Gastrocnemius medialis (tissue), 4 donors: ENCODE results near the gene NLRP6. TPM values are rescaled to one million over a fixed set of nuclear protein-coding genes. Genes with fewer than 3 reads are reported as not detected.

ENCODE experiments used
- ATAC-seq, 2 donors: fragments of 150-250 bp; one replicate each; pipeline ENCODE4 v1.9.1; 2016
- DNase-seq, 2 donors: peaks; one replicate each; pipeline ENCODE4 v3.0.0-alpha.2; 2019
- H3K27ac ChIP-seq, 4 donors: fragments of 200-600 bp; sonication (generic); 1 replicate in 1 of 4; 2 replicates in 3 of 4; pipeline ENCODE4 v1.5.1; 2016 to 2018; ENCODE audit warnings: mild to moderate bottlenecking in 2 of 4, moderate library complexity in 1 of 4
- H3K27me3 ChIP-seq, 3 donors: fragments of 200-600 bp; sonication (generic) in 2 of 3; 1 replicate in 1 of 3; 2 replicates in 2 of 3; pipeline versions ENCODE4 v1.5.1 to v1.6.0; 2016 to 2019; ENCODE audit warnings: mild to moderate bottlenecking in 1 of 3, moderate library complexity in 1 of 3
- H3K36me3 ChIP-seq, 2 donors: fragments of 200-600 bp; sonication (generic) in 1 of 2; one replicate each; pipeline ENCODE4 v1.5.1; 2017 to 2018
- H3K4me1 ChIP-seq, 2 donors: fragments of 200-600 bp; sonication (generic) in 1 of 2; one replicate each; pipeline ENCODE4 v1.5.1; 2016 to 2017; ENCODE audit warnings: mild to moderate bottlenecking in 2 of 2
- H3K4me3 ChIP-seq, 4 donors: fragments of 200-600 bp; sonication (generic) in 3 of 4; 1 replicate in 1 of 4; 2 replicates in 3 of 4; pipeline ENCODE4 v1.5.1; 2016 to 2019; ENCODE audit warnings: mild to moderate bottlenecking in 2 of 4
- H3K9me3 ChIP-seq, 3 donors: fragments of 200-600 bp; sonication (generic) in 2 of 3; 1 replicate in 1 of 3; 2 replicates in 2 of 3; pipeline ENCODE4 v1.5.1; 2016 to 2019
- POLR2A ChIP-seq, 2 donors: fragments of 450-650 bp; IDR thresholded peaks; one replicate each; pipeline ENCODE4 v1.6.1; 2017; ENCODE audit warnings: antibody characterized with exemption in 2 of 2, mild to moderate bottlenecking in 2 of 2, moderate library complexity in 2 of 2
- in situ Hi-C, 4 donors: fragments of 200-750 bp; cut with MboI; loops; one replicate each; pipeline versions ENCODE4 v1.15.0 to v1.8.0; 2017; ENCODE audit warnings: low sequenced_read_pairs in 4 of 4
- intact Hi-C: fragments of 100-400 bp; cut with DNase I; formaldehyde crosslinking; loops from one replicate; pipeline ENCODE4 v1.15.1; 2023; ENCODE audit warnings: low total_unique reads
- total RNA-seq, 4 donors: library from RNA; depleted of rRNA; stranded (reverse); fragments of >200 nt; gene quantifications; one replicate each; pipeline versions ENCODE4 v1.1.0 to v1.2.3, GENCODE V29; 2016
- TF ChIP-seq, protein P1 (sequence below), 5 experiments: fragments of 450-650 bp in 3 of 5; fragments of 200-600 bp in 2 of 5; sonication (generic) in 2 of 5; IDR thresholded peaks in 4 of 5; conservative IDR thresholded peaks in 1 of 5; 1 replicate in 4 of 5; 2 replicates in 1 of 5; pipeline ENCODE4 v1.5.1; 2016 to 2019; ENCODE audit warnings: antibody characterized with exemption in 5 of 5, mild to moderate bottlenecking in 3 of 5, moderate library complexity in 3 of 5

Gene NLRP6
- total RNA-seq, 4 donors from 2014 or later, result 0.09 TPM; not detected in 3

DNA sequence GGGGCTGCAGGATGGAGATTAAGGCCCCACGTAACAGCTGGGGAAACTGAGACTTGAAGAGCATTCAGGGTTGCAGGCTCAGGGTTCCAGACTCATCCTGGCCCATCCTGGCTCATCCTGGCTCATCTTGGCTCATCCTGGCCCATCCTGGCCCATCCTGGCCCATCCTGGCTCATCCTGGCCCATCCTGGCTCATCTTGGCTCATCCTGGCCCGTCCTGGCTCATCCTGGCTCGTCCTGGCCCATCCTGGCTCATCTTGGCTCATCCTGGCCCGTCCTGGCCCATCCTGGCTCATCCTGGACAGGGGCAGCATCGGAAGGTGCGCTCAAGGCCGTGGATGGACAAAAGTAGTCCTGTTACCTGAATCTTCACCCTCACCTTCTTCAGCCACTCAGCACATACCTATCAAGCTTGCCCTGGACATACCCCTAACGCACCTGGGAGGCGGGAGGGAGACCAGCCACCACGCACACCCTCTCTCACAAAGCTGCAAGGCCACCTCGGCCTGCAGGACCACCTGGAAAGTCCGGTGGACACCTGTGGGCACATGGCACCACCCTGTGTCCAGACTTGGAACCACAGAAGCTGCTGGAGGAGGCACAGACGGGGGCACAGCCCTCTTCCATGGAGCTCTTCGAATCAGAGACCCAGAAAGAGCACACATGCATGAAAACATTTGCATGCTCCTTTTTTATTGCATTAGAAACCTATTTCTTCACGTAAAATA, 20.3 kb upstream of the NLRP6 start:
- DNase-seq, result no peak
- no peak for ATAC-seq
- intact Hi-C loops, result loop anchor here (10.0 kb wide), 1 partner anchor 97 kb away; no protein-coding TSS in a partner anchor
- no peak overlapping the region for H3K27ac ChIP-seq
- H3K4me1 ChIP-seq, result no peaks in the 10 kb centered on the region
- H3K27me3 ChIP-seq, result no peaks in the 10 kb centered on the region
- TF ChIP-seq, protein P1, sequence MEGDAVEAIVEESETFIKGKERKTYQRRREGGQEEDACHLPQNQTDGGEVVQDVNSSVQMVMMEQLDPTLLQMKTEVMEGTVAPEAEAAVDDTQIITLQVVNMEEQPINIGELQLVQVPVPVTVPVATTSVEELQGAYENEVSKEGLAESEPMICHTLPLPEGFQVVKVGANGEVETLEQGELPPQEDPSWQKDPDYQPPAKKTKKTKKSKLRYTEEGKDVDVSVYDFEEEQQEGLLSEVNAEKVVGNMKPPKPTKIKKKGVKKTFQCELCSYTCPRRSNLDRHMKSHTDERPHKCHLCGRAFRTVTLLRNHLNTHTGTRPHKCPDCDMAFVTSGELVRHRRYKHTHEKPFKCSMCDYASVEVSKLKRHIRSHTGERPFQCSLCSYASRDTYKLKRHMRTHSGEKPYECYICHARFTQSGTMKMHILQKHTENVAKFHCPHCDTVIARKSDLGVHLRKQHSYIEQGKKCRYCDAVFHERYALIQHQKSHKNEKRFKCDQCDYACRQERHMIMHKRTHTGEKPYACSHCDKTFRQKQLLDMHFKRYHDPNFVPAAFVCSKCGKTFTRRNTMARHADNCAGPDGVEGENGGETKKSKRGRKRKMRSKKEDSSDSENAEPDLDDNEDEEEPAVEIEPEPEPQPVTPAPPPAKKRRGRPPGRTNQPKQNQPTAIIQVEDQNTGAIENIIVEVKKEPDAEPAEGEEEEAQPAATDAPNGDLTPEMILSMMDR (IDR thresholded peaks at IDR 0.05 in 4 of 5, conservative IDR thresholded peaks at IDR 0.05 in 1 of 5), result no peak
- no peak for TF ChIP-seq POLR2A (IDR thresholded peaks at IDR 0.05)
- no peak overlapping the region for H3K4me3 ChIP-seq
- in situ Hi-C loops, result no loop called here
- H3K36me3 ChIP-seq, result peaks cover 0 to 9% of the 10 kb centered on the region in 2 donors
- H3K9me3 ChIP-seq, result no peaks in the 10 kb centered on the region

DNA sequence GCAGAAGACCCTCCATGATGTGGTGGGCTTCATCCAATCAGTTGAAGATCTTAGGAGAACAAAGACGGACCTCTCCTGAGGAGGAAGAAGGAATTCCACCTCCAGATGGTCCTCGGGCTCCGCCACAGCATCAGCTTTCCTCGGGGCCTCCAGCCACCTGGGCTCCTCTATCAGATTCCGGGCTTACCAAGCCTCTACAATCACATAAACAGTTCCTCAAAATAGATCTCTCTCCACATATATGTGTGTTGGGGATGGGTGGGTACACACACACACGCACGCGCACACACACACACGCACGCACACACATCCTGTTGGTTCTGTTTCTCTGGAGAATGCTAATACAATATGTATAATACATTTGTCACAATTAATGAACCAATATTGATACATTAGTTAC, 18.8 kb upstream of the NLRP6 start:
- ATAC-seq (no peak), DNase-seq (no peak)
- TF ChIP-seq POLR2A (IDR thresholded peaks at IDR 0.05), result no peak
- TF ChIP-seq, protein P1 (IDR thresholded peaks at IDR 0.05 in 4 of 5, conservative IDR thresholded peaks at IDR 0.05 in 1 of 5), result no peak
- intact Hi-C loops, result loop anchor here (10.0 kb wide), 1 partner anchor 95 kb away; no protein-coding TSS in a partner anchor
- Histone ChIP-seq H3K9me3 (no peaks in the 10 kb centered on the region), H3K27ac (no peak overlapping the region), H3K27me3 (no peaks in the 10 kb centered on the region), H3K4me1 (no peaks in the 10 kb centered on the region), H3K4me3 (no peak overlapping the region), H3K36me3 (no peaks in the 10 kb centered on the region)
- in situ Hi-C loops, result no loop called here

DNA sequence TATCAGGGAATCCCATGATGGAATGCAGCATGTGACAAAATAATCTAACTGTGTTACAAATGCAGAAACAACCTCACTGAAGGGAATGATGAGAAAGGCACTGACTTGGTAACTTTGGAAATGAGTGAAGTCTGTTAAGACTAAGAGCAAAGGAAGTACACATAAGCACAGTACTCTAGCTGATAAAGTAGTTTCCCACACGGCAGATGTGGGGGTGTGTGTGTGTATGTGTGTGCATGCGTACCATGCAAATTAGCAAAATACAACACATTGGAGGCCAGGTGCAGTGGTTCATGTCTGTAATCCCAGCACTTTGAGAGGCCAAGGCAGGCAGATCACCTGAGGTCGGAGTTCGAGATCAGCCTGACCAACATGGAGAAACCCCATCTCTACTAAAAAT, 16.6 kb upstream of the NLRP6 start:
- Histone ChIP-seq H3K27me3 (no peaks in the 10 kb centered on the region), H3K4me1 (no peaks in the 10 kb centered on the region), H3K4me3 (no peak overlapping the region), H3K9me3 (no peaks in the 10 kb centered on the region), H3K27ac (no peak overlapping the region), H3K36me3 (no peaks in the 10 kb centered on the region)
- DNase-seq, result no peak
- in situ Hi-C loops (no loop called here), intact Hi-C loops (no loop called here)
- no peak for TF ChIP-seq POLR2A (IDR thresholded peaks at IDR 0.05)
- TF ChIP-seq, protein P1 (IDR thresholded peaks at IDR 0.05 in 4 of 5, conservative IDR thresholded peaks at IDR 0.05 in 1 of 5), result no peak
- no peak for ATAC-seq

DNA sequence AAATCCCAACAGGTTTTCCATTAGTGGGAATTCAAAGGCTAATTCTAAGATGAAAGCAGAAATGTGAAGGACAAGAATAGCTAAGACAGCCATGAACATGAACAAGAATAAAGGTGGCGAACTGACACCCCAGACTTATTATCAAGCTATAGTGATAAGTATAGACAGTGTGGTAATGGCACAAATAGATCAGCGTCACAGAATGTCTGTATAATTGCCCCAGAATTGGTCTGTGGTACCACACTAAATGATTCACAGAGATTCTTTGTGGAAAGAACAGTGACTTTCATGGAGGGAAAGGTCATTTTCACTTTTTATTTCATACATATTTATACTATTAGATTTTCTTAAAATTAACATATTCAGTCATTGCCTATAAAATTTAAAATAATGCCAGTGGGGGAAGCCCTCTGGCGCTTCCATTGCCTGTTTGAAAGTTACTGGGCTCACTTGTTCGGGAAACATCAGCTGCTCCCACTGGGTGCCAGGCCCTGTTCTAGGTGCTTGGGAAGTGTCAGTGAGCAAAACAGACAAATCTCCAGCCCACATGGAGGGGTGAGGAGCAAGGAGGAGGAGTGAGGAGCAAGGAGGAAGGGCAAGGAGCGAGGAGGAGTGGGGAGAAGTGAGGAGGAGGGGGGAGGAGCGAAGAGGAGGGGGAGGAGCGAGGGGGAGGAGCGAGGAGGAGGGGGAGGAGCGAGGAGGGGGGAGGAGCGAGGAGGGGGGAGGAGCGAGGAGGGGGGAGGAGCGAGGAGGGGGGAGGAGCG, 11.3 kb upstream of the NLRP6 start:
- no peak overlapping the region for H3K27ac ChIP-seq
- ATAC-seq (no peak), DNase-seq (no peak)
- H3K9me3 ChIP-seq, result no peaks in the 10 kb centered on the region
- TF ChIP-seq, protein P1 (IDR thresholded peaks at IDR 0.05 in 4 of 5, conservative IDR thresholded peaks at IDR 0.05 in 1 of 5), result no peak
- no peak for TF ChIP-seq POLR2A (IDR thresholded peaks at IDR 0.05)
- H3K36me3 ChIP-seq, result no peaks in the 10 kb centered on the region
- H3K4me1 ChIP-seq, result no peaks in the 10 kb centered on the region
- in situ Hi-C loops (no loop called here), intact Hi-C loops (no loop called here)
- peaks cover 0 to 10% (median 9%) of the 10 kb centered on the region in 3 donors for H3K27me3 ChIP-seq
- no peak overlapping the region for H3K4me3 ChIP-seq
